Lung (tissue), 12 donors: ENCODE results near the gene SLIT1. TPM values are rescaled to one million over a fixed set of nuclear protein-coding genes. Genes with fewer than 3 reads are reported as not detected.

ENCODE experiments used
- ATAC-seq: fragments of 200-7000 bp; cut with Tn5 transposase; one replicate; pipeline ENCODE4 v1.9.1; 2020; ENCODE audit warnings: moderate number of reproducible peaks; ENCODE audit not compliant: insufficient read depth, low FRiP score
- DNase-seq, 3 donors: peaks; one replicate each; pipeline ENCODE4 v3.0.0-alpha.2; 2013 to 2017
- H3K27ac ChIP-seq, 2 donors: one replicate each; pipeline ENCODE4 v1.5.1; 2013; ENCODE audit warnings: mild to moderate bottlenecking in 2 of 2, moderate library complexity in 2 of 2, control low read depth in 1 of 2, inconsistent platforms in 1 of 2, low read depth in 1 of 2, low read length in 1 of 2
- H3K27me3 ChIP-seq, 3 donors: one replicate each; pipeline ENCODE4 v1.5.1; 2013; ENCODE audit warnings: low read length in 2 of 3; ENCODE audit not compliant: control insufficient read depth in 3 of 3, insufficient read depth in 3 of 3
- H3K36me3 ChIP-seq, 4 donors: one replicate each; pipeline ENCODE4 v1.5.1; 2013; ENCODE audit warnings: low read length in 4 of 4, mild to moderate bottlenecking in 1 of 4, moderate library complexity in 1 of 4; ENCODE audit not compliant: control insufficient read depth in 4 of 4, insufficient read depth in 4 of 4
- H3K4me1 ChIP-seq, 5 donors: one replicate each; pipeline ENCODE4 v1.5.1; 2013; ENCODE audit warnings: low read length in 5 of 5, mild to moderate bottlenecking in 2 of 5, moderate library complexity in 1 of 5; ENCODE audit not compliant: control insufficient read depth in 5 of 5, insufficient read depth in 5 of 5
- H3K4me3 ChIP-seq: one replicate; pipeline ENCODE4 v1.5.1; 2013; ENCODE audit warnings: mild to moderate bottlenecking, control low read depth, moderate library complexity
- H3K9ac ChIP-seq, 2 donors: one replicate each; pipeline ENCODE4 v1.5.1; 2013; ENCODE audit warnings: low read length in 2 of 2, control low read depth in 1 of 2; ENCODE audit not compliant: insufficient read depth in 1 of 2
- H3K9me3 ChIP-seq, 4 donors: one replicate each; pipeline ENCODE4 v1.5.1; 2013; ENCODE audit warnings: low read length in 3 of 4, mild to moderate bottlenecking in 1 of 4, moderate library complexity in 1 of 4; ENCODE audit not compliant: control insufficient read depth in 4 of 4, insufficient read depth in 3 of 4
- CTCF ChIP-seq: IDR thresholded peaks from 2 replicates; pipeline ENCODE4 v1.5.1; 2012; ENCODE audit warnings: mild to moderate bottlenecking; ENCODE audit errors: control extremely low read depth, extremely low read depth
- WGBS, 2 donors: extraction: QIAGEN DNeasy Blood & Tissue Kit; methylation state at CpG; one replicate each; pipeline ENCODE4 v1.1.7; 2013; 5-methylcytosine and 5-hydroxymethylcytosine counted together
- polyA plus RNA-seq, 2 donors: library from polyadenylated mRNA; stranded (reverse); fragments of 200-250 nt; gene quantifications; one replicate each; pipeline ENCODE4 v1.2.1, GENCODE V29; 2013
- total RNA-seq, 2 donors: library from RNA; depleted of rRNA in 1 of 2; stranded (reverse); fragments of >200 nt in 1 of 2; gene quantifications; one replicate each; pipeline ENCODE4 v1.2.1, GENCODE V29; 2014 to 2021
- donor health status: control.
- donor health status: control.
- donor health status: Bipolar disorder and iron deficiency.
- donor health status: healthy.
- donor health status: DM: yes; HTN: yes; CAD: no.

SLIT1 gene
- total and polyA plus RNA-seq, 4 donors: 0.39 to 5.6 (median 0.57) TPM

DNA sequence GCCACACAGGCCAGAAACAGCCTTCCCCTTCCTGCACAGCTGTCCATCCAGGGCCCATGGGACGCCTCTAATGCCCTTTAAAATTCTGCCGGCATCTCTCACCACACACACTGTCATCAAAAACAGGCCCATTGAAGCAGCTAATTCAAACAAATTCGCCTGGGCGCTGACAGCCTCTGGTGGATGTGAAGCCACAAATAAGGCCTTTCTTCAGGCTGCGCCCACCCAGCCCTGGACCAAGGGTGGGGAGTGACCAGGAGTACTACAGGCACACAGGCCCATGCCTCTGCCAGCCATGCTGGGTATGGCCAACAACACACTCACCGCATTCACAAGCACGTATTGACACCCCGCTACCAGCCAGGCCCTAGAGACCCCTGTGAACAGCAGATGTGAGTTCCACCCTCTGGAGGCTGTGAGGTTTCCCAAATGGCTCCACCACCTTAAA, 54.6 kb downstream of the SLIT1 start:
- H3K27ac ChIP-seq: no peak overlapping the region
- WGBS, 2 donors: 79 to 88% methylated on average over 8 of the region's 8 CpGs
- H3K9me3 ChIP-seq: no peaks in the 10 kb centered on the region
- no peak overlapping the region for H3K9ac ChIP-seq
- H3K27me3 ChIP-seq: no peaks in the 10 kb centered on the region
- H3K4me1 ChIP-seq: peaks cover 0 to 34% (median 16%) of the 10 kb centered on the region in 5 donors
- DNase-seq (peak in 1 of 3 donors; percentile 53), ATAC-seq (no peak)
- H3K4me3 ChIP-seq: no peak overlapping the region
- no peak for TF ChIP-seq CTCF
- no peaks in the 10 kb centered on the region for H3K36me3 ChIP-seq

DNA sequence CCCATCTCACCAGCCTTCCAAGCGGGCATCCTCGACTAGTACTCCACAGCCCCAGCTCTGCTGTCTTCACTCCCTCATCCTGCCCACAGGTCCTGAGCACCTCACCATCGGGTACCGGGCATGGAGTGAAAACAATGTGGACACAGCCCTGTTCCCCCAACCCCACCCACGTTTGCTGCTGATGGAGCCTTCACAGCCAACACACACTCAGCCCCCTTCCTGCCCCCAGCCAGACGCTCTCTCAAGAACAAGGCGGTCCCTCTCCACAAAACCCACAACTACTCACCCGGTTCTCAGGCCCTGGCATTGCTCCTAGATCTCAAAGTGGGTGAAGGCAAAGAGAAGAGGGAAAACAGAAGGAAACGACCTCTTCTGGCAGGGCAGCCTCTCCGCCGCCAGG, 56.1 kb downstream of the SLIT1 start:
- H3K27ac ChIP-seq: no peak overlapping the region
- no peak overlapping the region for H3K9ac ChIP-seq
- no peaks in the 10 kb centered on the region for H3K9me3 ChIP-seq
- H3K4me1 ChIP-seq: peaks cover 0 to 32% (median 16%) of the 10 kb centered on the region in 5 donors
- ATAC-seq (peak; percentile 27), DNase-seq (peak; percentile 38 to 79 (median 46))
- 33 to 42% methylated on average over 11 of the region's 11 CpGs for WGBS, 2 donors
- no peaks in the 10 kb centered on the region for H3K27me3 ChIP-seq
- no peak overlapping the region for H3K4me3 ChIP-seq
- H3K36me3 ChIP-seq: no peaks in the 10 kb centered on the region
- no peak for TF ChIP-seq CTCF

GRCh38 chr10:97128516-97129154, 57.1 kb downstream of the SLIT1 start:
- H3K27ac ChIP-seq: no peak overlapping the region
- no peak overlapping the region for H3K9ac ChIP-seq
- no peak for TF ChIP-seq CTCF
- 75 to 76% methylated on average over 12 of the region's 12 CpGs for WGBS, 2 donors
- ATAC-seq: no peak
- H3K4me3 ChIP-seq: no peak overlapping the region
- DNase-seq: peak in 2 of 3 donors; percentile 33 to 57
- no peaks in the 10 kb centered on the region for H3K9me3 ChIP-seq
- no peaks in the 10 kb centered on the region for H3K36me3 ChIP-seq
- no peaks in the 10 kb centered on the region for H3K27me3 ChIP-seq
- peaks cover 0 to 29% (median 16%) of the 10 kb centered on the region in 5 donors for H3K4me1 ChIP-seq
